CD4-positive, alpha-beta memory T cell (primary cell): ENCODE measurements around the gene SIL1. TPM values are rescaled to one million over a fixed set of nuclear protein-coding genes. Genes with fewer than 3 reads are reported as not detected.

ENCODE experiments used
- CTCF ChIA-PET: fragments of 350-600 bp; sonication (Branson Sonifier 250); formaldehyde crosslinking; loops from one replicate; lab custom pipeline; 2021; ENCODE audit warnings: inconsistent platforms; ENCODE audit not compliant: partially characterized antibody; lab: Charles Lee
- POLR2A ChIA-PET: fragments of 350-600 bp; sonication (Branson Sonifier 250); formaldehyde crosslinking; loops from one replicate; lab custom pipeline; 2021; ENCODE audit not compliant: partially characterized antibody; lab: Charles Lee
- DNase-seq, 5 donors: peaks; one replicate each; pipeline versions ENCODE4 v3.0.0 to v3.0.0-alpha.2; 2020 to 2022; ENCODE audit warnings: mixed read lengths in 1 of 5
- H3K27ac ChIP-seq: one replicate; pipeline ENCODE4 v1.7.0; 2013; ENCODE audit warnings: low read depth, low read length
- H3K27me3 ChIP-seq: 2 replicates; pipeline ENCODE4 v1.7.0; 2013; ENCODE audit warnings: mild to moderate bottlenecking, low read length, moderate library complexity; ENCODE audit not compliant: insufficient read depth
- H3K36me3 ChIP-seq: 2 replicates; pipeline ENCODE4 v1.7.0; 2013; ENCODE audit warnings: mild to moderate bottlenecking, low read length, moderate library complexity; ENCODE audit not compliant: insufficient read depth
- H3K4me1 ChIP-seq: 2 replicates; pipeline ENCODE4 v1.7.0; 2013; ENCODE audit warnings: mild to moderate bottlenecking, low read length, moderate library complexity; ENCODE audit not compliant: insufficient read depth
- H3K4me3 ChIP-seq, 2 donors: one replicate each; pipeline ENCODE4 v1.7.0; 2013; ENCODE audit warnings: low read length in 2 of 2, mild to moderate bottlenecking in 1 of 2
- H3K9me3 ChIP-seq, 2 donors: one replicate each; pipeline ENCODE4 v1.7.0; 2013; ENCODE audit warnings: low read length in 2 of 2, control low read depth in 1 of 2; ENCODE audit not compliant: control insufficient read depth in 1 of 2
- H3K27ac Mint-ChIP-seq, 7 donors: one replicate each; pipeline ENCODE4 v1.8.0; 2020 to 2021; ENCODE audit warnings: mixed read lengths in 7 of 7, mild to moderate bottlenecking in 6 of 7, inconsistent platforms in 3 of 7, moderate library complexity in 3 of 7
- H3K27me3 Mint-ChIP-seq, 2 donors: one replicate each; pipeline ENCODE4 v1.8.0; 2020 to 2021; ENCODE audit warnings: mixed read lengths in 2 of 2
- H3K36me3 Mint-ChIP-seq, 2 donors: one replicate each; pipeline ENCODE4 v1.8.0; 2020 to 2021; ENCODE audit warnings: mixed read lengths in 2 of 2, inconsistent platforms in 1 of 2, mild to moderate bottlenecking in 1 of 2
- H3K4me1 Mint-ChIP-seq, 4 donors: one replicate each; pipeline ENCODE4 v1.8.0; 2020 to 2021; ENCODE audit warnings: mixed read lengths in 4 of 4, mild to moderate bottlenecking in 1 of 4
- H3K4me3 Mint-ChIP-seq, 8 donors: one replicate each; pipeline ENCODE4 v1.8.0; 2020 to 2021; ENCODE audit warnings: mixed read lengths in 8 of 8, mild to moderate bottlenecking in 7 of 8, moderate library complexity in 6 of 8, inconsistent platforms in 3 of 8
- H3K9me3 Mint-ChIP-seq, 8 donors: one replicate each; pipeline ENCODE4 v1.8.0; 2020 to 2021; ENCODE audit warnings: mixed read lengths in 8 of 8, mild to moderate bottlenecking in 5 of 8, inconsistent platforms in 3 of 8, moderate library complexity in 1 of 8
- intact Hi-C: fragments of 100-400 bp; cut with micrococcal nuclease; formaldehyde crosslinking; loops from one replicate; pipeline ENCODE4 v1.15.1; 2023
- polyA plus RNA-seq, 2 donors: library from polyadenylated mRNA; unstranded; fragments of 300-500 nt; fragmentation: Illumina TruSeq; gene quantifications; one replicate each; pipeline ENCODE4 v1.2.3, GENCODE V29; 2021
- total RNA-seq, 2 experiments: library from RNA; stranded (reverse); gene quantifications; one replicate each; pipeline ENCODE4 v1.2.3, GENCODE V29; 2021

SIL1 gene
- total and polyA plus RNA-seq, 4 experiments from 2014 or later: 12.2 to 16.7 (median 14.4) TPM

DNA sequence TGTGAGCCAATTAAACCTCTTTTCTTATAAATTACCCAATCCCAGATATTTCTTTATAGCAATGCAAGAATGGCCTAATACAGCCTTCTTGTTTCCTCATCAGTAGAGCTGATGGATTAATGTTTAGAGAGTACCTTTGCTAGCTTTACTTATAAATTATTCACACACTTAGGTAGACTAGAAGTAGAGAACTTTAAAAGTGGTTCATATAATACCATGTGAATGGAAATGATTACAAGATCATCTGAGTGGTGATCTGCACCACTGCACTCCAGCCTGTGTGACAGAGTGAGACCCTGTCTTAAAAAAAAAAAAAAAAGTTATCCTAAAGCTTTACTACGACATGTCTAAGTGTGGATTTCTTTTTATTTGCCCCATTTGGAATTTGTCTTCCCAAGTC is 299.9 kb downstream of the SIL1 start:
- Histone ChIP-seq H3K27ac (no peak overlapping the region), H3K36me3 (no peaks in the 10 kb centered on the region), H3K9me3 (no peaks in the 10 kb centered on the region), H3K4me1 (peaks cover 4% of the 10 kb centered on the region), H3K4me3 (no peak overlapping the region), H3K27me3 (no peaks in the 10 kb centered on the region)
- peaks cover 5 to 15% (median 10%) of the 10 kb centered on the region in 4 donors for H3K4me1 Mint-ChIP-seq
- no peaks in the 10 kb centered on the region for H3K27me3 Mint-ChIP-seq
- DNase-seq: no peak
- ChIA-PET CTCF (interaction anchor here (1.4 kb wide), 1 partner anchor 13 kb away, joined by 4 read pairs; no protein-coding TSS in a partner anchor), POLR2A (no interaction called here)
- no peak overlapping the region for H3K27ac Mint-ChIP-seq
- H3K9me3 Mint-ChIP-seq: no peaks in the 10 kb centered on the region
- H3K4me3 Mint-ChIP-seq: no peak overlapping the region
- peaks cover 2 to 13% of the 10 kb centered on the region in 2 donors for H3K36me3 Mint-ChIP-seq
- intact Hi-C loops: no loop called here

Other genes with a start within 250 kb of the SIL1 start
- gene MATR3, start 95.4 kb upstream of the SIL1 start, total RNA-seq: 100 to 1,000 TPM; 228 to 255 TPM
- 100 to 1,000 TPM; 377 to 419 TPM for gene MATR3, start 95.4 kb upstream of the SIL1 start, polyA plus RNA-seq
- 100 to 1,000 TPM; 109 to 112 TPM for gene PAIP2, start 143.5 kb upstream of the SIL1 start, total RNA-seq
- gene PAIP2, start 143.5 kb upstream of the SIL1 start, polyA plus RNA-seq: 100 to 1,000 TPM; 309 to 503 TPM
- gene SLC23A1, start 184.9 kb upstream of the SIL1 start, total RNA-seq: not detected
- gene SLC23A1, start 184.9 kb upstream of the SIL1 start, polyA plus RNA-seq: not detected
- gene MZB1, start 191.5 kb upstream of the SIL1 start, total RNA-seq: 1 to 10 TPM in 1 of 2 experiments, under 1 TPM in 1; 0.93 to 1.1 TPM
- gene MZB1, start 191.5 kb upstream of the SIL1 start, polyA plus RNA-seq: 1 to 10 TPM in 1 of 2 donors, under 1 TPM in 1; 0.84 to 8.2 TPM
- 1 to 10 TPM; 1.2 to 1.3 TPM for gene PROB1, start 196.7 kb upstream of the SIL1 start, total RNA-seq
- under 1 TPM; 0.11 to 0.23 TPM for gene PROB1, start 196.7 kb upstream of the SIL1 start, polyA plus RNA-seq
- gene SPATA24, start 205.7 kb upstream of the SIL1 start, total RNA-seq: 1 to 10 TPM; 5.6 to 7.5 TPM
- 1 to 10 TPM; 4.2 to 5.6 TPM for gene SPATA24, start 205.7 kb upstream of the SIL1 start, polyA plus RNA-seq
- gene DNAJC18, start 241.2 kb upstream of the SIL1 start, total RNA-seq: 1 to 10 TPM; 6.2 to 7.3 TPM
- 1 to 10 TPM; 1.8 to 6.5 TPM for gene DNAJC18, start 241.2 kb upstream of the SIL1 start, polyA plus RNA-seq